PC-9 (cell line): Measurements from ENCODE around the gene ANKRD9.

ENCODE experiments used
- EZH2 ChIP-seq: fragments of 200-600 bp; sonication (generic); IDR thresholded peaks from 2 replicates; pipeline ENCODE4 v1.8.0; 2017; ENCODE audit warnings: antibody characterized with exemption, low read depth
- TF ChIP-seq, protein P1 (sequence below): fragments of 200-600 bp; sonication (generic); conservative IDR thresholded peaks from 2 replicates; pipeline ENCODE4 v1.6.1; 2017; ENCODE audit warnings: mixed run types, antibody characterized with exemption, mild to moderate bottlenecking, moderate library complexity

DNA sequence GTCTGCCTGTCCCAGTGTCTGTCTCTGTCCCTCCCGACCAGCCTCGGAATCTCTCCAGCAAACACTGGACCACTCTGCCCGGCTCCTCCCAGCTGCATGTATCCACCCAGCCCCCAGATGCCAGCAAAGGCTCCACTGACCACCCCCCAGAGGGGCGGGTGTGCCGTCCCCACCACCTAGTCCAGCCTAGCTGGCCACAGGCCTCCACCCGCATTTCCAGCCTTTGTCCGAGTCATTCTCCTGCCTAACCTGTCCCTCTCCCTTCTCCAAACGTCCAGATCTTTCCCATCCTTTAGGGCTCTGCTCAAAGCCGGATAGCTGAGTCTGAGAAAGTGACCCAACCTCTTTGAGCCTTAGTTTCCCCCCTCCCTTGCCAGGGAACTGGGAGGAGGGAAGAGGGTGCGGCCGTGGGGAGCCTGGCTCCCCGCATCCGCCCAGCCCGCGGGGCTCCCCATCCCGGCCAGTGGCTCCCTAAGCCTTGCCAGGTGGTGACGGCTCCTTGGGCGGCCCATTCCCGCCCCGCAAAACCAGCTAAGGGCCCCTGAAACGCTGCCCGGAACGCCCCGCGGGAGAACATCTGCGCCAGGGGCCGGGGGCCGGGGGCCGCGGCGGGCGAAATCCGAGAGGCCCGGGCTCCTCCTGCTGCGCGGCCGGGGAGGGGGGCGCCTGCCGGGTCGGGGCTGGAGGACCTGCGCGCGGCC, 34.6 kb upstream of the ANKRD9 start:
- TF ChIP-seq, protein P1, sequence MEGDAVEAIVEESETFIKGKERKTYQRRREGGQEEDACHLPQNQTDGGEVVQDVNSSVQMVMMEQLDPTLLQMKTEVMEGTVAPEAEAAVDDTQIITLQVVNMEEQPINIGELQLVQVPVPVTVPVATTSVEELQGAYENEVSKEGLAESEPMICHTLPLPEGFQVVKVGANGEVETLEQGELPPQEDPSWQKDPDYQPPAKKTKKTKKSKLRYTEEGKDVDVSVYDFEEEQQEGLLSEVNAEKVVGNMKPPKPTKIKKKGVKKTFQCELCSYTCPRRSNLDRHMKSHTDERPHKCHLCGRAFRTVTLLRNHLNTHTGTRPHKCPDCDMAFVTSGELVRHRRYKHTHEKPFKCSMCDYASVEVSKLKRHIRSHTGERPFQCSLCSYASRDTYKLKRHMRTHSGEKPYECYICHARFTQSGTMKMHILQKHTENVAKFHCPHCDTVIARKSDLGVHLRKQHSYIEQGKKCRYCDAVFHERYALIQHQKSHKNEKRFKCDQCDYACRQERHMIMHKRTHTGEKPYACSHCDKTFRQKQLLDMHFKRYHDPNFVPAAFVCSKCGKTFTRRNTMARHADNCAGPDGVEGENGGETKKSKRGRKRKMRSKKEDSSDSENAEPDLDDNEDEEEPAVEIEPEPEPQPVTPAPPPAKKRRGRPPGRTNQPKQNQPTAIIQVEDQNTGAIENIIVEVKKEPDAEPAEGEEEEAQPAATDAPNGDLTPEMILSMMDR, result no peak
- TF ChIP-seq EZH2, result no peak
